GM21367 (cell line): ENCODE data around the gene RBPJ.

Experiments used
- ATAC-seq: cut with Tn5 transposase; IDR thresholded peaks from one replicate; pipeline ENCODE4 v1.9.1; 2021; ENCODE audit not compliant: unreplicated experiment

The RBPJ gene

GRCh38 chr4:26412381-26413372 is 91.9 kb downstream of the RBPJ start:
- ATAC-seq = no peak

GRCh38 chr4:26413582-26413981 is 92.8 kb downstream of the RBPJ start:
- no peak for ATAC-seq

- ATAC-seq = no peak
Observed at GRCh38 chr4:26418107-26418506, 97.3 kb downstream of the RBPJ start.

- ATAC-seq = no peak
Observed at GRCh38 chr4:26418850-26419249, 98.0 kb downstream of the RBPJ start.

- no peak for ATAC-seq
Observed at GRCh38 chr4:26420438-26420837, 99.6 kb downstream of the RBPJ start.

- no peak for ATAC-seq
Observed at GRCh38 chr4:26420913-26421312, 100.1 kb downstream of the RBPJ start.

GRCh38 chr4:26424153-26424552 is 103.3 kb downstream of the RBPJ start:
- ATAC-seq = no peak

- ATAC-seq = no peak
Observed at GRCh38 chr4:26424838-26425237, 104.0 kb downstream of the RBPJ start.

- ATAC-seq = no peak
Observed at GRCh38 chr4:26425953-26426352, 105.1 kb downstream of the RBPJ start.

- no peak for ATAC-seq
Observed at GRCh38 chr4:26426892-26427291, 106.1 kb downstream of the RBPJ start.

- ATAC-seq = no peak
Observed at GRCh38 chr4:26429910-26430309, 109.1 kb downstream of the RBPJ start.

GRCh38 chr4:26431461-26432180 is 110.8 kb downstream of the RBPJ start:
- ATAC-seq = no peak

- ATAC-seq = no peak
Observed at GRCh38 chr4:26432419-26432818, 111.6 kb downstream of the RBPJ start.

- ATAC-seq = no peak
Observed at GRCh38 chr4:26433556-26433955, 112.7 kb downstream of the RBPJ start.

GRCh38 chr4:26434030-26434639 is 113.3 kb downstream of the RBPJ start:
- ATAC-seq = no peak

GRCh38 chr4:26441102-26441501 is 120.3 kb downstream of the RBPJ start:
- no peak for ATAC-seq

GRCh38 chr4:26441771-26442170 is 121.0 kb downstream of the RBPJ start:
- no peak for ATAC-seq

- ATAC-seq = no peak
Observed at GRCh38 chr4:26447378-26447777, 126.6 kb downstream of the RBPJ start.

GRCh38 chr4:26450418-26450817 is 129.6 kb downstream of the RBPJ start:
- no peak for ATAC-seq

- ATAC-seq = no peak
Observed at GRCh38 chr4:26451597-26451996, 130.8 kb downstream of the RBPJ start.
